ENCODE results near the gene CHN1. TPM values are rescaled to one million over a fixed set of nuclear protein-coding genes. Genes with fewer than 3 reads are reported as not detected.

CHN1 gene
- total RNA-seq, 2 experiments from 2014 or later, result 5.3 to 5.6 TPM

DNA sequence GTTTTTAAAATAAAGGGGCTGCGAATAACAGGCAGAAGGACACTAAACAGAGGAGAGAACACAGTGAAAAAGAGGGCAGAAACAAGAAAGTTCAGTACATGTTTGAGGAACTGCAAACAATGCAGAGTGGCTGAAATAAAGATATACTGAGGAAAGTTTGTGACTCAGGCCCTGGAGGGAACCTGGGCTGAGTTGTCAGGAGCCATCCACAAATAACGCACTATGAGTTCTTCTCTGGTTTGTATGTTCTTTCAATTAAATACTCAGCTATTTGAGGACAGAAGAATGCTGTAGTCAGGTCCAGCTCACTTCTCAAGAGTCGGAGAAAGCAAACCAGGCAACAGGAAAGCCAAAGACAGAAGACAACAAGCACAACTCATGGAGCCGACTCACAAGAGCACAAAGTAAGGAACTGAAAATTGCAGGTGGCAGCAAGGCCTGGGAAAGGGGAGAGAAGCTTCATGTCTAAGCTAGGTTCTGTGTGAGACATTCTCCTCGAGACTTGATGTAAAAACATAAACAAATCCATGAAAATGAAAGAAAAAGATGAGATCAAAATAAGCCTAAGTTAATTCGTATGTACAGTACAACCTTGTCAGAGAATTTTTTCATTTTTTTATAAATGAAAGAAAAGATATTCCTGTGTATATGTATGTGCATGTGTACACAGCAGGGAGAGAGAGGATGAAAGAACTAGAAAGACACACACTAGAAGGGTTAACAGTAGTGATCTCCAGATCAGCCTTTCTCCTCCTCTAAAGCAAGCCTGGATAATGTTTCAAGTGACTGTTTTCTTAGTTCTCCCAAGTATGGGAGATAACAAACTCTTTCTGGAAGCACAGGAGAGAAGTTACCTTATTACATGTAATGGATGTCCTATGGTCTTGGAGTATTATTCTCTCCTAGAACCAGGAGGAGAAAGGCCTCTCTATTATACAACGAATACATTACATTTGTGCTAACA is 41.5 kb downstream of the CHN1 start:
- POLR2A ChIA-PET, result no interaction called here
- no peaks in the 10 kb centered on the region for H3K36me3 Mint-ChIP-seq (ENCODE audit: low read depth)

DNA sequence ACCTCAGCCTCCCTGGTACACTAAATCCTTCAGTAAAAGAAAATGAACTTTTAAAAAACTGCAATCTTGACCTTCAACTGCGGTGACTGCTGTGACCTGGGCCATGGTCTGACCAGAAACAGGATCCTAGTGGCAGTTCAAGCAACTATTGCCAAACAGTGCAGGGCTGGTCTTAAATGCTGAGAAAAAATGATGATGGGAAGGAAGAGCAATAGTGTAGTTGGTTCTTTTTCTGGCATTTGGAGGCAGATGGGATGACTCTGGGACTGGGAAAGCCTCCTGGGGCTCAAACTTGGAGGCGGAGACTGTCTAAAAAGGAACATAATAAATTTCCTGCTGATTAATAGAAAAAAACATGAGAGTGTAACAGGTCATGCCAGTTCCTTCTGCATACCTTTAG is 45.4 kb downstream of the CHN1 start:
- POLR2A ChIA-PET, result no interaction called here

More for the DNA sequence above, 41.5 kb downstream of the CHN1 start:
- Mint-ChIP-seq H3K4me1 (ENCODE audit: low read depth) (peaks cover 3% of the 10 kb centered on the region), H3K27ac (no peak overlapping the region), H3K4me3 (no peak overlapping the region), H3K9me3 (no peaks in the 10 kb centered on the region), H3K27me3 (no peaks in the 10 kb centered on the region)
- H3K27me3 ChIP-seq (ENCODE audit: control insufficient read depth in 1 of 2, insufficient read depth in 2 of 2, low read length in 2 of 2), result no peaks in the 10 kb centered on the region
- H3K27ac ChIP-seq (ENCODE audit: low read depth in 1 of 2, low read length in 2 of 2), result no peak overlapping the region
- no peaks in the 10 kb centered on the region for H3K9me3 ChIP-seq (ENCODE audit: control insufficient read depth in 1 of 2, insufficient read depth in 1 of 2, low read length in 2 of 2)
- TF ChIP-seq, protein P1, sequence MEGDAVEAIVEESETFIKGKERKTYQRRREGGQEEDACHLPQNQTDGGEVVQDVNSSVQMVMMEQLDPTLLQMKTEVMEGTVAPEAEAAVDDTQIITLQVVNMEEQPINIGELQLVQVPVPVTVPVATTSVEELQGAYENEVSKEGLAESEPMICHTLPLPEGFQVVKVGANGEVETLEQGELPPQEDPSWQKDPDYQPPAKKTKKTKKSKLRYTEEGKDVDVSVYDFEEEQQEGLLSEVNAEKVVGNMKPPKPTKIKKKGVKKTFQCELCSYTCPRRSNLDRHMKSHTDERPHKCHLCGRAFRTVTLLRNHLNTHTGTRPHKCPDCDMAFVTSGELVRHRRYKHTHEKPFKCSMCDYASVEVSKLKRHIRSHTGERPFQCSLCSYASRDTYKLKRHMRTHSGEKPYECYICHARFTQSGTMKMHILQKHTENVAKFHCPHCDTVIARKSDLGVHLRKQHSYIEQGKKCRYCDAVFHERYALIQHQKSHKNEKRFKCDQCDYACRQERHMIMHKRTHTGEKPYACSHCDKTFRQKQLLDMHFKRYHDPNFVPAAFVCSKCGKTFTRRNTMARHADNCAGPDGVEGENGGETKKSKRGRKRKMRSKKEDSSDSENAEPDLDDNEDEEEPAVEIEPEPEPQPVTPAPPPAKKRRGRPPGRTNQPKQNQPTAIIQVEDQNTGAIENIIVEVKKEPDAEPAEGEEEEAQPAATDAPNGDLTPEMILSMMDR (IDR thresholded peaks at IDR 0.05), result no peak
- no peaks in the 10 kb centered on the region for H3K4me1 ChIP-seq (ENCODE audit: insufficient read depth, low read length)
- CTCF ChIA-PET, result no interaction called here
- no peak overlapping the region for H3K4me3 ChIP-seq (ENCODE audit: low read length)
- no peaks in the 10 kb centered on the region for H3K36me3 ChIP-seq (ENCODE audit: insufficient read depth, low read length)
- DNase-seq, result no peak
- intact Hi-C loops (cut with DNase I, micrococcal nuclease), result no loop called here
- ATAC-seq (ENCODE audit: poor library complexity), result no peak

DNA sequence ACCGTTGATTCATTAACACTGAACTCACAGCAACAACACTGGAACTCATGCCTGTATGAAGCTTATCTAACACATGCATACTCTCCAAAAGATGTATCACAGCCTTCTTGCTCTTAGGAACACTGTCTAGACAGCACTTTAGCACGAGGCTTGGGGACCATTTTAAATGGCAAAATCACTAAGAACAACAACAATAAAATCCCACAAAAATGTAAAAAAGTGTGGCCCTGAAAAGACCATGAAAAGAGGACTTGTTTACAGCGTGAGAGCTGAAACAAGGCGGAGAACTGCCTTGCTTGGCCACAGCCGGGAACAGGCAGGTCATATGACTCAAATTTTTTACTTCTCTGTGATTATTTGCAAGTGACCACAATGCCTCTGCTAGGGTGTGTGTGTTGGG is 48.1 kb downstream of the CHN1 start:
- TF ChIP-seq, protein P1 (IDR thresholded peaks at IDR 0.05), result no peak
- no peak for DNase-seq
- no peaks in the 10 kb centered on the region for H3K4me1 ChIP-seq (ENCODE audit: insufficient read depth, low read length)
- no peaks in the 10 kb centered on the region for H3K4me1 Mint-ChIP-seq (ENCODE audit: low read depth)
- no peaks in the 10 kb centered on the region for H3K9me3 Mint-ChIP-seq
- peaks cover 21% of the 10 kb centered on the region for H3K27me3 Mint-ChIP-seq
- H3K9me3 ChIP-seq (ENCODE audit: control insufficient read depth in 1 of 2, insufficient read depth in 1 of 2, low read length in 2 of 2), result no peaks in the 10 kb centered on the region
- H3K36me3 ChIP-seq (ENCODE audit: insufficient read depth, low read length), result no peaks in the 10 kb centered on the region
- intact Hi-C loops (cut with DNase I, micrococcal nuclease), result no loop called here
- ATAC-seq (ENCODE audit: poor library complexity), result no peak
- no peak overlapping the region for H3K27ac ChIP-seq (ENCODE audit: low read depth in 1 of 2, low read length in 2 of 2)
- POLR2A ChIA-PET, result interaction anchor here (0.6 kb wide), 1 partner anchor 20 kb away, joined by 3 read pairs; no protein-coding TSS in a partner anchor
- no peak overlapping the region for H3K27ac Mint-ChIP-seq
- H3K4me3 ChIP-seq (ENCODE audit: low read length), result no peak overlapping the region
- no peaks in the 10 kb centered on the region for H3K36me3 Mint-ChIP-seq (ENCODE audit: low read depth)
- CTCF ChIA-PET, result no interaction called here
- peaks cover 0 to 5% of the 10 kb centered on the region in 2 experiments for H3K27me3 ChIP-seq (ENCODE audit: control insufficient read depth in 1 of 2, insufficient read depth in 2 of 2, low read length in 2 of 2)
- no peak overlapping the region for H3K4me3 Mint-ChIP-seq

More for the DNA sequence above, 45.4 kb downstream of the CHN1 start:
- Histone ChIP-seq H3K4me1 (ENCODE audit: insufficient read depth, low read length) (no peaks in the 10 kb centered on the region), H3K4me3 (ENCODE audit: low read length) (no peak overlapping the region), H3K36me3 (ENCODE audit: insufficient read depth, low read length) (no peaks in the 10 kb centered on the region), H3K9me3 (ENCODE audit: control insufficient read depth in 1 of 2, insufficient read depth in 1 of 2, low read length in 2 of 2) (no peaks in the 10 kb centered on the region), H3K27ac (ENCODE audit: low read depth in 1 of 2, low read length in 2 of 2) (no peak overlapping the region), H3K27me3 (ENCODE audit: control insufficient read depth in 1 of 2, insufficient read depth in 2 of 2, low read length in 2 of 2) (no peaks in the 10 kb centered on the region)
- intact Hi-C loops (cut with DNase I, micrococcal nuclease), result no loop called here
- Mint-ChIP-seq H3K4me1 (ENCODE audit: low read depth) (no peaks in the 10 kb centered on the region), H3K9me3 (no peaks in the 10 kb centered on the region), H3K36me3 (ENCODE audit: low read depth) (no peaks in the 10 kb centered on the region), H3K27ac (no peak overlapping the region), H3K27me3 (peaks cover 5% of the 10 kb centered on the region), H3K4me3 (no peak overlapping the region)
- DNase-seq (no peak), ATAC-seq (ENCODE audit: poor library complexity) (no peak)
- CTCF ChIA-PET, result no interaction called here
- TF ChIP-seq, protein P1 (IDR thresholded peaks at IDR 0.05), result no peak

Measured in CD4-positive, alpha-beta T cell (primary cell).